Stimulated activated CD4-positive, alpha-beta T cell treated with anti-CD3 and anti-CD28 coated beads, Interleukin-4, amount 100 ng/mL, for 1 hour (primary cell): ENCODE measurements around the gene CNOT4.
"Not testable (repeated sequence)": the region's sequence is repeated elsewhere in the genome, so short reads cannot be mapped to it uniquely, and the experiment has no call there.

Experiments used
- DNase-seq: peaks from one replicate; pipeline ENCODE4 v3.0.0-alpha.2; 2020

CNOT4 gene

GRCh38 chr7:135359615-135360014 is 150.3 kb downstream of the CNOT4 start:
- no peak for DNase-seq

GRCh38 chr7:135355377-135356048 is 154.4 kb downstream of the CNOT4 start:
- no peak for DNase-seq

DNA sequence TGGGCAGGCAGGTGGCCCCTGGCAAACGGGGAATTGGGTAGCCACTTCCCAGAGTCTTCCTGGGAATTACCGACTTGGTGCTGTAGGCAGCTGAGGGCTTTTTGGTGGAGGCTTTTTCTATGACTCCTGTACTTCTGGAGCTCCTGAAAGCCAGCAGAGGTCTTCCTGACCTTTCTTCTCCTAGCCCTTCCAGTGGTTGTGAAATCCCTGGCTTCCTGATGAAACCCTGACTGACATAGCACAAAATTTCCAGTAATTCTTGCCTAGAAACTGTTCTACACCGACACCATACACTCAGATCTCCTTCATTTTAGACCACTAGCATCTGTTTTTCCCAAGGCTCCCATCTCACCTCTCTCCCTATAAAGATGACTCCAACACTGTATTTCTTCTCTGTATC is 156.1 kb downstream of the CNOT4 start:
- DNase-seq: no peak

DNA sequence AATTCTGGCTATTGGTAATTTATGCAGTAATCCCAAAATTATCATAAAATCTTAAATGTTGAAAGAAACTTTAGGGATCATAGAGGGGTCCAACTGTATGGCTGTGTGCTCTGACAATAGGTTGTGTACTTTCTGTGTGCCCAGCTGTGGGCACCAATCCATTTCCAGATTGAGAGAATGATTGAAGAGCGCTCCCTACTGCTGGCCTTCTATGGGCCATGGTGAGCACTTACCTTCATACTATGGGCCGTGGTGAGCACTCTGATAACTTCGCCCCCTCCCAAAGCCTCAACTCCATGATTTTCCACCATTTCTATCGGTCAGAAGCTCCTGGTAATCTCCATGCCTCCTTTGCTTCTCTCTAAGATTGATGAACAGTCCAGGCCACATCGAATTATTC is 157.6 kb downstream of the CNOT4 start:
- no peak for DNase-seq

GRCh38 chr7:135351070-135351469 is 158.8 kb downstream of the CNOT4 start:
- not testable (repeated sequence) for DNase-seq

- no peak for DNase-seq
Measured at GRCh38 chr7:135349746-135350145, 160.2 kb downstream of the CNOT4 start.

- no peak for DNase-seq
Measured at GRCh38 chr7:135348493-135348892, 161.4 kb downstream of the CNOT4 start.

DNA sequence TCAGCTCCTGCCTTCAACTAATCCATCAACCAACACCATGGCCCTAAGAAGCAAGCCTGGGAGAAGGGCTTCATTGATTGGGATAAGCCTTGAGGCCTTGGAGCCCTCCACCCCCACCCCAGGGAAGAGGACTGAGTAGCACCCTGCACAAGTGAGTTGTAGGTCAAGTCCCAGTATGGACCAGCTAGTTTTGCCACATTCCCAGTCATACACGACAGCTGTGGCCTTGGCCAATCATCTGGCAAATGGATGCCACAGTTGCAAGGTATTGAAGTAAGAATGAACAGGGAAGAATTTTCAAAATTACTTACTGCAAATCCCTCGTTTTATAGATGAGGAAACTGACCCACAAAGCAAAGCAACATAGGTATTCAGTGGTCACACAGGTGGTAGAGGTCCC is 166.5 kb downstream of the CNOT4 start:
- DNase-seq: no peak

DNA sequence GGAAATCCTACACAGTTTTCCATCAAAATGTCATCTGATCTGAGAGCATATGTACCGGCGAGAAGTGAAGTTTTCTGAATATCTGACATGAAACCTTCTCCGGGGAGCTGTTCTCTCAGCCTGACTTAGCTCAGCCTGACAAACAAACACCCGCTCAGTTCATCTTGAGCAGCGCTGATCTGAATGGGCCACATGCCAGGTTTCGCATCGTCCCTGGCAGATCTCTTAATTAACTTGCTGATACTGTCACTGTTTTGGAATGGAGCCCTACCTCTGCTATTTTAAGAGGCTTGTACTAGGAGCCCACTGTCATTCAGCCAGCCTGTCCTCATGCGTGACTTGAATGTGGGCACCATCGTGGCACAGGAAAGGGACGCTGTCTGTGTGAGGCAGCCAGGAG is 167.0 kb downstream of the CNOT4 start:
- no peak for DNase-seq

GRCh38 chr7:135341049-135341448 is 168.9 kb downstream of the CNOT4 start:
- DNase-seq: no peak

GRCh38 chr7:135337977-135338550 is 171.8 kb downstream of the CNOT4 start:
- DNase-seq: no peak

DNA sequence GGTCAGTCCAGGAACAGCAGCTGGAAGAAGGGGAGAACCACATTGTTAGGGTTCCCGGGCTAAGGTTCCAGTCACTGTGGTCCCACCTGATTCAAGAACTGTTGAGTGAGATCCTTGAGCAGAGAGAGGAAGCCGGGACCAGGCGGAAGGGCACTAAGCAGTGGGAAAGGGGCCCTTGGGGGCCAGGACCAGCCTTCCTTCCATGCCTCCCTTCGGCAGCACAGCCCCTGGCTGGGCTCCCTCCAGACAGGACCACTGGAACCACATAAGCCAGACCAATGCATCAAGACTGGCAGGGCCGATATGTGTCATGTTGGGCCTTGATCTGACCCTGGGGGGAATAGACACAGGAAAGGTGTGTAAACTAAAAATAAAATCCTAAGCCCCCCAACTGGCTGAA is 172.4 kb downstream of the CNOT4 start:
- DNase-seq: no peak

DNA sequence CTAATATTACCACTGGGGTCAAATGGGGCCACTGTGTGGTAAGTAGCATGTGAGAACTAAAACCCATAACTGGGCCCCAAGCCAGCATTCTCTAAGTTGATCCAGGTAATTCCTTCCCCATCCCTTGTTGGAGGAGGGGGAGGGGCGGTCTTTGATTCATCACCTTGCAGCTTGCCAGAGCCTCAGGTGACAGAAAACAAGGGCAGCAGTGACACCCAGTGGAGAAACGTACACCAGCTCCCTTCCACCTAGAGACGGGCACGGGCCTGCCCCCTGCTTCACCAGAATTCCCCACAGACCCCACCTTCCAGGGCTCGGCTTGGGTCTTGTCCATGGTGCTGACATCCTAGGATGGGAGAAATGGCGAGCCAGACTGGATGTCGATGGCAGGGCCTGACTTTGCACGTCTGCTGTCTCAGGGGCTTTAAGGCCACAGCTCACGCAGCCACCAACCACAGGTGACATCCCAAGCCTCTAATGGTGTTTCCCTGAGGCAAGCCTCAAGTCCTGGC is 174.2 kb downstream of the CNOT4 start:
- DNase-seq: peak; percentile 16

GRCh38 chr7:135334830-135335543 is 174.9 kb downstream of the CNOT4 start:
- no peak for DNase-seq

GRCh38 chr7:135333946-135334345 is 176.0 kb downstream of the CNOT4 start:
- DNase-seq: no peak

- DNase-seq: no peak
Measured at GRCh38 chr7:135333200-135333599, 176.7 kb downstream of the CNOT4 start.

DNA sequence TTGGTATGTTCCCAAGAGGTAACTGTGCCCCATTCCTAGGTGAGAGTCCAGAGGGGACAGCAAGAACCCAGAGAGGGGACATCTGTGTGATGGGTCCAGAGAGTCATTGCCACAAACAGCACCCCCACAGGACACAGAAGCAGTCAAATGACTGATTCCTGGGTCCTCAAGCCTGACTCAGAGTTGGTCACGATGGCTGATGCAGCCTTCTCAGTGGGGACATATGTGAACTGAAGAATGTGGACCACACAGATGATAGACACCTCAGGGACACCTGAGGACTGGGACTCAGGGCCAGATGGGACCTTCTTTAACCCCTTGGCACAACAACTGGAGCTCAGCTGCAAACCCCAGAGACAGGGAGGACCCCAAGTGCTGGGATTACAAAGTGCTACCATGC is 179.8 kb downstream of the CNOT4 start:
- DNase-seq: no peak

DNA sequence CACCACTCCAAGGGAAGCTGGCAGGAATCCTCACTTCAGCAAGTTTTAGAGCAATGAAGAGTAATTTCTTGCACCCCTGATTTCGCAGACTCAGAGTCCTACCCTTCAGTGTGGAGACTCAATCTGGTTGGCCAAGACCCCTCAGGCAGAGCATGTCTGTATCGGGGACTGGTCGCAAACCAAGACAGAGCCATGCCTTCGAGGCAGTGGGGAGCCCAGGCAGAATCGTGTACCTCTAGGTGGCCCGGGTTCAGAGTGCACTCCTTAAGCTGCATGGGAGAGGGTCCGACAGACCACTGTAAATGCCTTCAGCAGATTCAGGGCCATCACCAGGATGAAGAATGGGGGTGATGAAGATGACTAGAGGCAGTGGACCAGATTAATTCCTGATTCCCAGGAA is 181.4 kb downstream of the CNOT4 start:
- no peak for DNase-seq

DNA sequence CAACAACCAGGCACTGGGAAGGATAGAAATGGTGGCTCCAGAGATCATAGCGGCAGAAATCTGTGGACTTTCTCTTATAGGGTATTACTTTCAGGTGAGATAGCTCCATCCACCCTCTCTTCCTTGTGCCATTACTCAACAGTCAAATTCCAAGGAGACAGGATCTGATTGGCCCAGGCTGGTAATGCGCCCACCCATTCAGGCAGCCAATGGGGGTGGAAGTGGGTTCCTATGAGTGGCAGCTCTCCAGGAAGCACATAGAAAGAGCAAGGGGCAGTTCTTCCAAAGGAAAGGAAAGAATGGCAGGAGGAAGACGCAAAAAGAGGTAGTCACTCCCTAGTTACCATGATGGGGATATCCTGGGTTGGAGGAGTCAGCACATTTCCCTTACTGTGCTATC is 181.8 kb downstream of the CNOT4 start:
- no peak for DNase-seq

DNA sequence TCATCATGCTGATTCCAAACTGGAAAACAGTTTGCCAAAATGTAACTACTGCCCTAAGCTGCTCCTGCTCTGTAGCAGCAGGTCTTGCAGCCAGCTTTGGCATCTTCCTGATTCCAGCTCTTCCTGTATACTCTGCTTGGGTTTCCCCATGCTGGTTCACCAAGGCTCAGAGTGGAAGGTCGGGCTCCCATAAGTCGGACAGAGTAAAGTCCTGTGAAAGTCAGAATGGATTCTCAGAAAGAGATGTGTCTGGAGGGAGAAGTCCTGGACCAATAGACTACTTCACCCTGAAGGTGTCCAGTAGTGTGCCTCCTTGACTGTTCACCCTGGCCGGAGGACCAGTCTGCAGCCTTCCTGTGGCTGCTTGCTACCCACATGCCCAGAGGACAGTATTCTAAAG is 182.4 kb downstream of the CNOT4 start:
- DNase-seq: no peak

DNA sequence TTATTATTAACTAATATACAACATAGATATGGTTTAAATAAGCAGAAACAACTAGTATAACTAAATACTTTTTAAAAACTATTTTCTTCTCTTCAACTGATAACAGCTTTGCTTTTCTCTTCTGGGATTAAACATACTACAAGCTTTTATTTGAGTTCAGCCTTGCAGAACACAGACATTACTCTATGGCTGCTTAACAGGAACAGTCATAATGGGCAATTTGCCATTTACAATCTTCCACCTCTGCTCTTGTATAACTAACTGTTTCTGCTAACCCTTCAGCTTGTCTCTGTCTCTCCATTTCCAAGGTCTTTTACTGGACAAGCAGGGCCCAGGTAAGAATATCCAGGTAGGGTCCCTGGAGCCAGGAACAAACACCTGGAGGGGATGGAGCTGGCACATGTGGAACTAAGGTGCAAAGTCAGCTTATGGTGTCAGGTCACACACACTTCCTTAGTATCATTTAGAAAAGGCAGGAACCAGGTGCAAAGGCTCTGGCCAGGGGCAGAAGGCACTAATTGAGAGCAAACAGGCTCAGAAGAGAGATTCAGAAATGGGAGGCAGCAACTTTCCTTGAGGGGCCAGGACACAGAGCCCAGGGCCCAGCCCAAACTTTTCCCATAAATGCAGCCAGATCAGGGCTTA is 183.1 kb downstream of the CNOT4 start:
- DNase-seq: no peak

GRCh38 chr7:135322571-135323340 is 187.1 kb downstream of the CNOT4 start:
- no peak for DNase-seq

GRCh38 chr7:135321556-135321955 is 188.3 kb downstream of the CNOT4 start:
- no peak for DNase-seq
